Panc1 (cell line): ENCODE data around the gene TXNIP. TPM values are rescaled to one million over a fixed set of nuclear protein-coding genes. Genes with fewer than 3 reads are reported as not detected.
A peak's percentile ranks its signal among the peaks of the same experiment; 100 is the strongest.

Experiments
- ATAC-seq: fragments of 200-7000 bp; cut with Tn5 transposase; 2 replicates; pipeline ENCODE4 v1.9.1; 2020; ENCODE audit warnings: mild to moderate bottlenecking, moderate library complexity
- BruUV-seq: library from RNA; stranded (reverse); fragments of 400-500 nt; replicated peaks from 2 replicates; lab custom pipeline; 2021; lab: Mats Ljungman, UMichigan
- CTCF ChIA-PET: fragments of 300-600 bp; sonication (Branson Sonifier 250); formaldehyde crosslinking; loops from one replicate; lab custom pipeline; 2022; ENCODE audit warnings: antibody characterized with exemption; lab: Charles Lee
- POLR2A ChIA-PET: fragments of 300-600 bp; sonication (Branson Sonifier 250); formaldehyde crosslinking; loops from one replicate; lab custom pipeline; 2022; ENCODE audit warnings: antibody characterized with exemption; lab: Charles Lee
- DNase-seq: peaks from one replicate; pipeline ENCODE4 v3.0.0-alpha.2; 2010; ENCODE audit warnings: low read depth, low spot score
- H3K27ac ChIP-seq: 2 replicates; pipeline ENCODE4 v1.5.1; 2011; ENCODE audit warnings: mild to moderate bottlenecking, low read length, inconsistent platforms
- H3K27me3 ChIP-seq: fragments of 200-500 bp; sonication (Bioruptor generic); 2 replicates; pipeline ENCODE4 v1.6.0; 2014; ENCODE audit warnings: low read length, inconsistent platforms; ENCODE audit not compliant: control insufficient read depth, insufficient read depth
- H3K36me3 ChIP-seq: fragments of 200-500 bp; sonication (Bioruptor generic); 2 replicates; pipeline ENCODE4 v1.5.1; 2014; ENCODE audit warnings: inconsistent platforms, mild to moderate bottlenecking, low read length, moderate library complexity; ENCODE audit not compliant: control insufficient read depth, insufficient read depth
- H3K4me1 ChIP-seq: 2 replicates; pipeline ENCODE4 v1.5.1; 2011; ENCODE audit warnings: inconsistent platforms, mild to moderate bottlenecking, low read length, moderate library complexity; ENCODE audit not compliant: control insufficient read depth, insufficient read depth
- H3K4me3 ChIP-seq, 2 experiments: 2 replicates each; pipeline ENCODE4 v1.5.1; 2011 to 2012; ENCODE audit warnings: low read depth in 2 of 2, low read length in 2 of 2, mild to moderate bottlenecking in 2 of 2, inconsistent platforms in 1 of 2, moderate library complexity in 1 of 2
- H3K9me3 ChIP-seq: fragments of 200-500 bp; sonication (Bioruptor generic); 2 replicates; pipeline ENCODE4 v1.5.1; 2014; ENCODE audit warnings: low read depth, mild to moderate bottlenecking, inconsistent platforms, low read length, moderate library complexity; ENCODE audit not compliant: control insufficient read depth, insufficient read depth
- POLR2AphosphoS5 ChIP-seq: IDR thresholded peaks from 2 replicates; pipeline ENCODE4 v1.6.1; 2012; ENCODE audit warnings: mild to moderate bottlenecking, low read depth, low read length, moderate library complexity
- SIN3A ChIP-seq: IDR thresholded peaks from 2 replicates; pipeline ENCODE4 v1.6.1; 2012; ENCODE audit warnings: low read depth, mild to moderate bottlenecking, low read length, moderate library complexity, borderline replicate concordance; ENCODE audit not compliant: insufficient read depth
- TCF7L2 ChIP-seq: IDR thresholded peaks from 2 replicates; pipeline ENCODE4 v1.6.1; 2011; ENCODE audit warnings: mild to moderate bottlenecking, low read depth, low read length, inconsistent platforms
- in situ Hi-C: cut with HindIII; loops from 2 replicates; pipeline ENCODE4 v1.10.0; 2016; ENCODE audit warnings: low sequenced_read_pairs, low pct_unique_long_range_greater_than_20kb
- intact Hi-C: fragments of 100-400 bp; cut with micrococcal nuclease; formaldehyde crosslinking; loops from one replicate; pipeline ENCODE4 v1.10.0; 2022; ENCODE audit not compliant: unreplicated experiment
- total RNA-seq: library from RNA; stranded (reverse); gene quantifications from one replicate; pipeline ENCODE4 v1.2.1, GENCODE V29; 2021; ENCODE audit not compliant: unreplicated experiment
- TF ChIP-seq, protein P1 (sequence below), 2 experiments: IDR thresholded peaks; 2 replicates each; pipeline ENCODE4 v1.6.1; 2011 to 2012; ENCODE audit warnings: low read depth in 2 of 2, control low read depth in 1 of 2, low read length in 1 of 2, mild to moderate bottlenecking in 1 of 2, moderate library complexity in 1 of 2; ENCODE audit not compliant: insufficient read depth in 1 of 2
- TF ChIP-seq, protein P2 (sequence below): fragments of 450-650 bp; IDR thresholded peaks from 2 replicates; pipeline ENCODE4 v1.5.1; 2017; ENCODE audit warnings: mild to moderate bottlenecking

The TXNIP gene
- total RNA-seq, 1 experiment from 2014 or later = 15.2 TPM

DNA sequence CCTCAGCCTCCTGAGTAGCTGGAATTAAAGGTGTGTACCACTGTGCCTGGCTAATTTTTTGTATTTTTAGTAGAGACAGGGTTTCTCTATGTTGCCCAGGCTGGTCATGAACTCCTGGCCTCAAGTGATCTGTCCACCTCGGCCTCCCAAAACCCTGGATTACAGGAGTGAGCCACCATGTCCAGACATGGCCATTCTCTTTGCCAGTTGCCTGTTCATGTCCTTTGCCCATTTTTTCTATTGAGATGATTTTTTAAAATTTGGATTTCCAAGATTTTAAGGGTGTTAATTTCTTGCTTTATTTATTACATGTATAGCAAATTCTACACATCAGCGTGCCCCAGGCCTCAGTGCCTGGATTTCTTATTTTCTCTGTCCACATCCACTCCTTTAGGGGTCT, 29.1 kb downstream of the TXNIP start:
- in situ Hi-C loops = no loop called here
- DNase-seq (no peak), ATAC-seq (no peak)
- H3K27me3 ChIP-seq = no peaks in the 10 kb centered on the region
- H3K36me3 ChIP-seq = no peaks in the 10 kb centered on the region
- peaks cover 15% of the 10 kb centered on the region for H3K4me1 ChIP-seq
- BruUV-seq = no TSS peak
- intact Hi-C loops = no loop called here
- TF ChIP-seq POLR2AphosphoS5 (no peak), TCF7L2 (no peak), SIN3A (no peak)
- TF ChIP-seq, protein P1, sequence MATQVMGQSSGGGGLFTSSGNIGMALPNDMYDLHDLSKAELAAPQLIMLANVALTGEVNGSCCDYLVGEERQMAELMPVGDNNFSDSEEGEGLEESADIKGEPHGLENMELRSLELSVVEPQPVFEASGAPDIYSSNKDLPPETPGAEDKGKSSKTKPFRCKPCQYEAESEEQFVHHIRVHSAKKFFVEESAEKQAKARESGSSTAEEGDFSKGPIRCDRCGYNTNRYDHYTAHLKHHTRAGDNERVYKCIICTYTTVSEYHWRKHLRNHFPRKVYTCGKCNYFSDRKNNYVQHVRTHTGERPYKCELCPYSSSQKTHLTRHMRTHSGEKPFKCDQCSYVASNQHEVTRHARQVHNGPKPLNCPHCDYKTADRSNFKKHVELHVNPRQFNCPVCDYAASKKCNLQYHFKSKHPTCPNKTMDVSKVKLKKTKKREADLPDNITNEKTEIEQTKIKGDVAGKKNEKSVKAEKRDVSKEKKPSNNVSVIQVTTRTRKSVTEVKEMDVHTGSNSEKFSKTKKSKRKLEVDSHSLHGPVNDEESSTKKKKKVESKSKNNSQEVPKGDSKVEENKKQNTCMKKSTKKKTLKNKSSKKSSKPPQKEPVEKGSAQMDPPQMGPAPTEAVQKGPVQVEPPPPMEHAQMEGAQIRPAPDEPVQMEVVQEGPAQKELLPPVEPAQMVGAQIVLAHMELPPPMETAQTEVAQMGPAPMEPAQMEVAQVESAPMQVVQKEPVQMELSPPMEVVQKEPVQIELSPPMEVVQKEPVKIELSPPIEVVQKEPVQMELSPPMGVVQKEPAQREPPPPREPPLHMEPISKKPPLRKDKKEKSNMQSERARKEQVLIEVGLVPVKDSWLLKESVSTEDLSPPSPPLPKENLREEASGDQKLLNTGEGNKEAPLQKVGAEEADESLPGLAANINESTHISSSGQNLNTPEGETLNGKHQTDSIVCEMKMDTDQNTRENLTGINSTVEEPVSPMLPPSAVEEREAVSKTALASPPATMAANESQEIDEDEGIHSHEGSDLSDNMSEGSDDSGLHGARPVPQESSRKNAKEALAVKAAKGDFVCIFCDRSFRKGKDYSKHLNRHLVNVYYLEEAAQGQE (IDR thresholded peaks at IDR 0.05; ENCODE audit: insufficient read depth in 1 of 2, low read depth in 2 of 2, low read length in 1 of 2) = no peak
- TF ChIP-seq, protein P2, sequence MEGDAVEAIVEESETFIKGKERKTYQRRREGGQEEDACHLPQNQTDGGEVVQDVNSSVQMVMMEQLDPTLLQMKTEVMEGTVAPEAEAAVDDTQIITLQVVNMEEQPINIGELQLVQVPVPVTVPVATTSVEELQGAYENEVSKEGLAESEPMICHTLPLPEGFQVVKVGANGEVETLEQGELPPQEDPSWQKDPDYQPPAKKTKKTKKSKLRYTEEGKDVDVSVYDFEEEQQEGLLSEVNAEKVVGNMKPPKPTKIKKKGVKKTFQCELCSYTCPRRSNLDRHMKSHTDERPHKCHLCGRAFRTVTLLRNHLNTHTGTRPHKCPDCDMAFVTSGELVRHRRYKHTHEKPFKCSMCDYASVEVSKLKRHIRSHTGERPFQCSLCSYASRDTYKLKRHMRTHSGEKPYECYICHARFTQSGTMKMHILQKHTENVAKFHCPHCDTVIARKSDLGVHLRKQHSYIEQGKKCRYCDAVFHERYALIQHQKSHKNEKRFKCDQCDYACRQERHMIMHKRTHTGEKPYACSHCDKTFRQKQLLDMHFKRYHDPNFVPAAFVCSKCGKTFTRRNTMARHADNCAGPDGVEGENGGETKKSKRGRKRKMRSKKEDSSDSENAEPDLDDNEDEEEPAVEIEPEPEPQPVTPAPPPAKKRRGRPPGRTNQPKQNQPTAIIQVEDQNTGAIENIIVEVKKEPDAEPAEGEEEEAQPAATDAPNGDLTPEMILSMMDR = no peak
- POLR2A ChIA-PET = no interaction called here
- CTCF ChIA-PET = interaction anchor here (1.0 kb wide), 1 partner anchor 9 kb away, joined by 3 read pairs; the partner anchor contains the start of gene LIX1L
- H3K4me3 ChIP-seq = no peak overlapping the region
- H3K9me3 ChIP-seq = peaks cover 3% of the 10 kb centered on the region; the same call in 1 of the 2 replicates
- no peak overlapping the region for H3K27ac ChIP-seq

- Histone ChIP-seq H3K27me3 (no peaks in the 10 kb centered on the region), H3K4me3 (peak overlapping the region; percentile 52 to 92), H3K36me3 (no peaks in the 10 kb centered on the region), H3K4me1 (peaks cover 18% of the 10 kb centered on the region), H3K9me3 (peaks cover 3% of the 10 kb centered on the region; the same call in 1 of the 2 replicates), H3K27ac (peak overlapping the region; percentile 93)
- ATAC-seq (no peak), DNase-seq (no peak)
- in situ Hi-C loops (no loop called here), intact Hi-C loops (no loop called here)
- CTCF ChIA-PET = interaction anchor here (1.4 to 1.7 kb wide), 2 partner anchors 67 to 74 kb away, joined by 4 to 5 read pairs; no protein-coding TSS in a partner anchor
- POLR2A ChIA-PET = interaction anchor here (0.6 to 2.0 kb wide), 2 partner anchors 38 to 53 kb away, joined by 10 to 12 read pairs; partner anchors contain the start of gene RBM8A
- TF ChIP-seq, protein P1 (IDR thresholded peaks at IDR 0.05; ENCODE audit: insufficient read depth in 1 of 2, low read depth in 2 of 2, low read length in 1 of 2) = no peak
- TF ChIP-seq SIN3A = no peak
- no peak for TF ChIP-seq POLR2AphosphoS5
- no peak for TF ChIP-seq TCF7L2
- TF ChIP-seq, protein P2 = no peak
- no TSS peak for BruUV-seq
These were observed 31.1 kb downstream of the TXNIP start for GRCh38 chr1:145965119-145965744.
